ENCODE measurements around the gene RASAL1. TPM values are rescaled to one million over a fixed set of nuclear protein-coding genes. Genes with fewer than 3 reads are reported as not detected.

RASAL1 gene
- polyA plus RNA-seq, 1 of the 3 experiments (the other 2 are of a cell fraction), result not detected

DNA sequence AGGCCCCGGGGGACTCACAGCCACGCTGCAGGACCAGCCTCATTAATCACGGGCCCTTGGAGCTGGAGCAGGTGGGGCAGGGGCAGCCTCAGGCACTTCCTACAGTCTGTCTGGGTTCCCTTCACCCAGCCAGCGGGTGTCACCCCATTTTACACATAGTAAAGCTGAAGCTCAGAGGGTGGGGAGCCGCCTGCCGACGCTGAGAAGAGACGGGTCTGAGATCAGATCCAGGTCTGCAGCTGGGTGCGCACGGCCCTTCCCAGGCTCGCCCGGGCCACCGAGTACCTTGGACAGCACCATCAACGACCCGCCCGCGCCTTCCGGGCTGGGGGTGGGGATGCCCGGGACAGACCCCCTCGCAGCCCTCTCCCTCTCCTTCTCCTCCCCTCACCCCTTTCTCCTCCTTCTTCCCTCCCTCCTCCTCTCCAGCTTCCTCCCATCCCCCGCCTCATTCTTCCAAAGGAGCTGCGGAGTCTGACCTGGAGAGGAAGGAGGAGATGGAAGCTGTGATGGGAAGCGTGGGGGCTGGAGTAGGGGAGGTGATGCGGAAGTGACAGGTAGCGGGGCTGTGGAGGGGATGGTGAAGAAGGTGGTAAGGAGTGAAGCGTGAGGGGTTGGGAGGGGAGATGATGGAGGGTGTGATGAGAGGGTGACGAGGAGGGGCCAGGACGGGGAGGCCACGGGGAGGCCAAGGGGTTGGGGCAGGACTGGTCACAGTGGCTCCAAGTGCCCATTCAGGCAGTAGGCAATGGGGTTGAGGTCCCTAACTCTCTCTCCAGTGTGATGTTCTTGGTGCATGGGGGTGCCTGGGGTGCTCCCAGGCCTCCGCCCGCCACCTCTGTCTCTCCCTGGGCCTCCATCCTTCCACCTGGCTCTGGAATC lies 70.2 kb downstream of the RASAL1 start:
- Histone ChIP-seq H3K4me2 (no peak overlapping the region), H3K4me3 (ENCODE audit: low read depth in 2 of 2, low read length in 1 of 2) (no peak overlapping the region), H3K36me3 (replicated peaks in 1 of 2; ENCODE audit: control insufficient read depth in 1 of 2, insufficient read depth in 2 of 2, low read length in 1 of 2) (no peaks in the 10 kb centered on the region), H3K9me2 (no peaks in the 10 kb centered on the region), H3K27me3 (ENCODE audit: insufficient read depth) (no peaks in the 10 kb centered on the region), H3F3A (replicated peaks; ENCODE audit: insufficient read depth) (no peaks in the 10 kb centered on the region), H2AFZ (ENCODE audit: low read depth) (no peak overlapping the region), H3K27ac (ENCODE audit: low read depth in 2 of 2, low read length in 1 of 2) (no peak overlapping the region), H3K79me2 (ENCODE audit: insufficient read depth) (no peaks in the 10 kb centered on the region), H4K20me1 (ENCODE audit: insufficient read depth) (no peaks in the 10 kb centered on the region), H3K9me3 (no peaks in the 10 kb centered on the region), H3K4me1 (ENCODE audit: control insufficient read depth in 1 of 2, insufficient read depth in 2 of 2, low read depth in 1 of 2, low read length in 1 of 2) (peaks cover 0 to 18% of the 10 kb centered on the region in 2 experiments; a peak in 1 of 4 replicates), H3K9ac (no peak overlapping the region)
- CTCF ChIA-PET, result interaction anchor here (0.6 to 5.1 kb wide), 8 partner anchors 16 to 395 kb away, joined by 3 to 31 read pairs (median 4); no protein-coding TSS in a partner anchor
- TF ChIP-seq, protein P1, sequence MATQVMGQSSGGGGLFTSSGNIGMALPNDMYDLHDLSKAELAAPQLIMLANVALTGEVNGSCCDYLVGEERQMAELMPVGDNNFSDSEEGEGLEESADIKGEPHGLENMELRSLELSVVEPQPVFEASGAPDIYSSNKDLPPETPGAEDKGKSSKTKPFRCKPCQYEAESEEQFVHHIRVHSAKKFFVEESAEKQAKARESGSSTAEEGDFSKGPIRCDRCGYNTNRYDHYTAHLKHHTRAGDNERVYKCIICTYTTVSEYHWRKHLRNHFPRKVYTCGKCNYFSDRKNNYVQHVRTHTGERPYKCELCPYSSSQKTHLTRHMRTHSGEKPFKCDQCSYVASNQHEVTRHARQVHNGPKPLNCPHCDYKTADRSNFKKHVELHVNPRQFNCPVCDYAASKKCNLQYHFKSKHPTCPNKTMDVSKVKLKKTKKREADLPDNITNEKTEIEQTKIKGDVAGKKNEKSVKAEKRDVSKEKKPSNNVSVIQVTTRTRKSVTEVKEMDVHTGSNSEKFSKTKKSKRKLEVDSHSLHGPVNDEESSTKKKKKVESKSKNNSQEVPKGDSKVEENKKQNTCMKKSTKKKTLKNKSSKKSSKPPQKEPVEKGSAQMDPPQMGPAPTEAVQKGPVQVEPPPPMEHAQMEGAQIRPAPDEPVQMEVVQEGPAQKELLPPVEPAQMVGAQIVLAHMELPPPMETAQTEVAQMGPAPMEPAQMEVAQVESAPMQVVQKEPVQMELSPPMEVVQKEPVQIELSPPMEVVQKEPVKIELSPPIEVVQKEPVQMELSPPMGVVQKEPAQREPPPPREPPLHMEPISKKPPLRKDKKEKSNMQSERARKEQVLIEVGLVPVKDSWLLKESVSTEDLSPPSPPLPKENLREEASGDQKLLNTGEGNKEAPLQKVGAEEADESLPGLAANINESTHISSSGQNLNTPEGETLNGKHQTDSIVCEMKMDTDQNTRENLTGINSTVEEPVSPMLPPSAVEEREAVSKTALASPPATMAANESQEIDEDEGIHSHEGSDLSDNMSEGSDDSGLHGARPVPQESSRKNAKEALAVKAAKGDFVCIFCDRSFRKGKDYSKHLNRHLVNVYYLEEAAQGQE (IDR thresholded peaks at IDR 0.05; ENCODE audit: low read depth, low read length), result peak; percentile 89
- TF ChIP-seq NFIC (IDR thresholded peaks at IDR 0.05; ENCODE audit: borderline replicate concordance), result no peak
- DNase-seq, result peak; percentile 63
- POLR2A ChIA-PET, result no interaction called here
- 72% methylated on average over 23 of the region's 31 CpGs for WGBS (ENCODE audit: low lambda C conversion rate)

DNA sequence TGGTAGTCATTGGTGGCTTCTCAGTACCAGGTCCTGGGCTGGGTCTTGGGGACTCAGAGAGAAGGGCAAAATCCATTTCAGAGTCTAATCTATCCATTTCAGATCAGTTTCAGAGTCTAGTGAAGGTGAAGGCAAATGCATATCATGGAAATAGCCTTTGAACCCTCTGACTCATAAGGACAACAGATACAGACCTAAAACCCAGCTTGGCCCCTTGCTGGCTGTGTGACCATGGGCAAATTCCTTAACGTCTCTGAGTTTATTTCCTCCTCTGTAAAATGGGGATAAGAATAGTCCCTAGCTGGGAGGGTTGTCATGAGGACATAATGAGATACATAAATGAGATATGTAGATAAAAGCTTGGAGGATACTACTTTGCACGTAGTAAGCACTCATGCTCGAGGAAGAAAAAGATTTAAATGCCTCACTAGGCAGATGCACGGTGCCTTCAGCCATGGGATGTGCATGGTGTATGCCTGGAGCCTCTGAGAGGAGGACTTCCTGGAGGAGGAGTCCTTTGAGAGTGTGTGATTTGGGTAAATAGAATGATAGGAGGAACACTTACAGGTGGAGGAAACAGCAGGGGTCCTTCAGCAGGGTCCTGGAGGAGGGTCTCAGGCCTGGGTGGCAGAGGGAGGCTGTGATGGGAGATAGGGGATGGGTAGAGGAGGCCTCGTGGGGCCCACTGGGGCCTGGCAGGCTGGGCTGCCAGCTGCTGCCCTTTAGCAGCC lies 71.0 kb downstream of the RASAL1 start:
- 34% methylated on average over 5 of the region's 5 CpGs for WGBS (ENCODE audit: low lambda C conversion rate)
- H3K9me3 ChIP-seq, result no peaks in the 10 kb centered on the region
- H3F3A ChIP-seq (replicated peaks; ENCODE audit: insufficient read depth), result no peaks in the 10 kb centered on the region
- H3K4me2 ChIP-seq, result no peak overlapping the region
- DNase-seq, result peak; percentile 32
- H3K9me2 ChIP-seq, result no peaks in the 10 kb centered on the region
- no peak overlapping the region for H2AFZ ChIP-seq (ENCODE audit: low read depth)
- no peak overlapping the region for H3K4me3 ChIP-seq (ENCODE audit: low read depth in 2 of 2, low read length in 1 of 2)
- H3K9ac ChIP-seq, result no peak overlapping the region
- TF ChIP-seq GABPA (IDR thresholded peaks at IDR 0.05; ENCODE audit: low read depth) (no peak), TAF1 (IDR thresholded peaks at IDR 0.05; ENCODE audit: borderline replicate concordance, low read depth, low read length) (no peak), TEAD4 (IDR thresholded peaks at IDR 0.05; ENCODE audit: borderline replicate concordance, insufficient read depth) (no peak), EP300 (IDR thresholded peaks at IDR 0.05; ENCODE audit: borderline replicate concordance in 1 of 2, low read depth in 1 of 2, low read length in 1 of 2) (no peak), RAD21 (IDR thresholded peaks at IDR 0.05; ENCODE audit: low read length) (no peak), GATA2 (CRISPR knock-in tag; IDR thresholded peaks at IDR 0.05) (no peak), JUND (IDR thresholded peaks at IDR 0.05) (no peak), FOXJ3 (CRISPR knock-in tag; IDR thresholded peaks at IDR 0.05) (no peak), MEF2A (IDR thresholded peaks at IDR 0.05; ENCODE audit: borderline replicate concordance, low read depth) (no peak), RCOR1 (IDR thresholded peaks at IDR 0.05; ENCODE audit: low read length) (no peak), FOXM1 (IDR thresholded peaks at IDR 0.05; ENCODE audit: low read depth) (no peak), SMC3 (IDR thresholded peaks at IDR 0.05; ENCODE audit: low read depth, low read length) (no peak), RXRA (IDR thresholded peaks at IDR 0.05; ENCODE audit: borderline replicate concordance, low read depth) (no peak)
- TF ChIP-seq, protein P2, sequence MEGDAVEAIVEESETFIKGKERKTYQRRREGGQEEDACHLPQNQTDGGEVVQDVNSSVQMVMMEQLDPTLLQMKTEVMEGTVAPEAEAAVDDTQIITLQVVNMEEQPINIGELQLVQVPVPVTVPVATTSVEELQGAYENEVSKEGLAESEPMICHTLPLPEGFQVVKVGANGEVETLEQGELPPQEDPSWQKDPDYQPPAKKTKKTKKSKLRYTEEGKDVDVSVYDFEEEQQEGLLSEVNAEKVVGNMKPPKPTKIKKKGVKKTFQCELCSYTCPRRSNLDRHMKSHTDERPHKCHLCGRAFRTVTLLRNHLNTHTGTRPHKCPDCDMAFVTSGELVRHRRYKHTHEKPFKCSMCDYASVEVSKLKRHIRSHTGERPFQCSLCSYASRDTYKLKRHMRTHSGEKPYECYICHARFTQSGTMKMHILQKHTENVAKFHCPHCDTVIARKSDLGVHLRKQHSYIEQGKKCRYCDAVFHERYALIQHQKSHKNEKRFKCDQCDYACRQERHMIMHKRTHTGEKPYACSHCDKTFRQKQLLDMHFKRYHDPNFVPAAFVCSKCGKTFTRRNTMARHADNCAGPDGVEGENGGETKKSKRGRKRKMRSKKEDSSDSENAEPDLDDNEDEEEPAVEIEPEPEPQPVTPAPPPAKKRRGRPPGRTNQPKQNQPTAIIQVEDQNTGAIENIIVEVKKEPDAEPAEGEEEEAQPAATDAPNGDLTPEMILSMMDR (IDR thresholded peaks at IDR 0.05), result no peak
- TF ChIP-seq, protein P1 (IDR thresholded peaks at IDR 0.05; ENCODE audit: low read depth, low read length), result no peak
- ChIA-PET POLR2A (no interaction called here), CTCF (interaction anchor here (1.0 to 5.1 kb wide), 6 partner anchors 16 to 109 kb away, joined by 3 to 31 read pairs (median 4); no protein-coding TSS in a partner anchor)
- H3K36me3 ChIP-seq (replicated peaks in 1 of 2; ENCODE audit: control insufficient read depth in 1 of 2, insufficient read depth in 2 of 2, low read length in 1 of 2), result no peaks in the 10 kb centered on the region
- H4K20me1 ChIP-seq (ENCODE audit: insufficient read depth), result no peaks in the 10 kb centered on the region
- H3K27me3 ChIP-seq (ENCODE audit: insufficient read depth), result no peaks in the 10 kb centered on the region
- no peak overlapping the region; a peak in 1 of 4 replicates for H3K27ac ChIP-seq (ENCODE audit: low read depth in 2 of 2, low read length in 1 of 2)
- H3K4me1 ChIP-seq (ENCODE audit: control insufficient read depth in 1 of 2, insufficient read depth in 2 of 2, low read depth in 1 of 2, low read length in 1 of 2), result peaks cover 0 to 18% of the 10 kb centered on the region in 2 experiments; a peak in 1 of 4 replicates
- no peaks in the 10 kb centered on the region for H3K79me2 ChIP-seq (ENCODE audit: insufficient read depth)
